Mucosa of descending colon (tissue), 3 donors: ENCODE data around the gene SLC14A1. TPM values are rescaled to one million over a fixed set of nuclear protein-coding genes. Genes with fewer than 3 reads are reported as not detected.
A peak's percentile ranks its signal among the peaks of the same experiment; 100 is the strongest.

Experiments used
- ATAC-seq: fragments of 200-7000 bp; cut with Tn5 transposase; one replicate; pipeline ENCODE4 v1.9.1; 2020; ENCODE audit warnings: mild to moderate bottlenecking, moderate library complexity
- DNase-seq, 3 donors: peaks; one replicate each; pipeline ENCODE4 v3.0.0-alpha.2; 2020
- H3K36me3 ChIP-seq: fragments of 200-600 bp; one replicate; pipeline ENCODE4 v1.8.0; 2021; ENCODE audit warnings: low read depth, mild to moderate bottlenecking
- H3K4me1 ChIP-seq: fragments of 200-600 bp; one replicate; pipeline ENCODE4 v1.8.0; 2021; ENCODE audit warnings: low read depth, mild to moderate bottlenecking
- H3K4me3 ChIP-seq: fragments of 200-600 bp; one replicate; pipeline ENCODE4 v1.8.0; 2021; ENCODE audit warnings: mild to moderate bottlenecking
- H3K9me3 ChIP-seq: fragments of 200-600 bp; one replicate; pipeline ENCODE4 v1.8.0; 2021; ENCODE audit warnings: mild to moderate bottlenecking
- CTCF ChIP-seq: fragments of 200-600 bp; IDR thresholded peaks from one replicate; pipeline ENCODE4 v1.8.0; 2022; ENCODE audit warnings: antibody characterized with exemption, mild to moderate bottlenecking
- intact Hi-C, 2 donors: fragments of 100-400 bp; cut with DNase I in 1 of 2; cut with micrococcal nuclease in 1 of 2; formaldehyde crosslinking; loops; one replicate each; pipeline versions ENCODE4 v1.11.0 to v1.11.1; 2022; cut with DNase I, micrococcal nuclease
- total RNA-seq, 3 donors: library from RNA; stranded (reverse); fragmentation: NEBNext Ultra II Directional in 2 of 3; extraction: Animal tissue kit (Norgen Biotek cat#: 25700) in 2 of 3; gene quantifications; one replicate each; pipeline versions ENCODE4 v1.2.1 to v1.2.4, GENCODE V29; 2021 to 2023
- donor health status: DM: no; HTN: no; CAD: no; lungs with moderate emphysema.
- donor health status: DM: no; HTN: no; CAD: no.
- donor health status: DM: no; HTN: yes; CAD: no.

SLC14A1 gene
- total RNA-seq, 3 donors from 2014 or later = 0.46 to 1.1 (median 1.1) TPM

DNA sequence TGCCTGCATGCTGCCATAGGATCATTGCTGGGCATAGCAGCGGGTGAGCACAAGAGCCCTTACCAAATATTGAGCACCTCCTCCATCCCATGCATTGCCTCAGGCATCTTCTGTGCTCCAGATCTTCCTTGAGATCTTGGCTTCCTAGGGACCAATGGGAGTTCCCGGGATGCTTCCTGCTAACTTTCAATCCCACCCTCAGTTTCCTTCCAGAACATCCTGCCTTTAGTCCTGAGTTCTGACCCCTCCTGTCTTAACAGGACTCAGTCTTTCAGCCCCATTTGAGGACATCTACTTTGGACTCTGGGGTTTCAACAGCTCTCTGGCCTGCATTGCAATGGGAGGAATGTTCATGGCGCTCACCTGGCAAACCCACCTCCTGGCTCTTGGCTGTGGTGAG is 15.3 kb downstream of the SLC14A1 start:
- Histone ChIP-seq H3K4me1 (no peaks in the 10 kb centered on the region), H3K9me3 (no peaks in the 10 kb centered on the region), H3K4me3 (no peak overlapping the region), H3K36me3 (no peaks in the 10 kb centered on the region)
- intact Hi-C loops = no loop called here
- TF ChIP-seq CTCF = no peak
- DNase-seq (no peak), ATAC-seq (no peak)

DNA sequence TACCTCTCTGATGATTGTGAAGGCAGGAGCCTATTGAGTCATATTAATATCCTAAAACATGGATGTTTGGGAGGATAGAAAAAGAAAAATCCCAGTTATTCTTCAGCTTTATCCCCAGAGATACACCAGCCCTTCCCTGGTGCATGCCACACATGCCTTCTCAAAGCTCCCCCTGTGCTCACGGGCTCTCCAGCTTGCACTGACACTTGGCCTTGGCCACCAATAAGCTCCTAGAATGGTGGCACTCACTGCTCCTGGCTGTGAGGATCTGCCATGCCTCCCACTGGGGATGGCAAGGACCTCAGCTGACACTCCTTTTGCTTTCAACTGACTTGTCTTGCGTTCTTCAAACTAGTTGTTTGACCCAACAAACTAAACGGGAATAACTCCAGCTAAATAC is 15.9 kb downstream of the SLC14A1 start:
- DNase-seq = no peak
- TF ChIP-seq CTCF = no peak

GRCh38 chr18:45741056-45741455 is 17.1 kb downstream of the SLC14A1 start:
- Histone ChIP-seq H3K9me3 (no peaks in the 10 kb centered on the region), H3K4me1 (no peaks in the 10 kb centered on the region), H3K36me3 (no peaks in the 10 kb centered on the region), H3K4me3 (no peak overlapping the region)
- no peak for DNase-seq
- no peak for ATAC-seq
- no peak for TF ChIP-seq CTCF
- intact Hi-C loops = no loop called here

More for the DNA sequence above, 15.9 kb downstream of the SLC14A1 start:
- intact Hi-C loops = no loop called here
- ATAC-seq = no peak
- no peak overlapping the region for H3K4me3 ChIP-seq
- no peaks in the 10 kb centered on the region for H3K9me3 ChIP-seq
- H3K36me3 ChIP-seq = no peaks in the 10 kb centered on the region
- no peaks in the 10 kb centered on the region for H3K4me1 ChIP-seq

- H3K4me1 ChIP-seq = no peaks in the 10 kb centered on the region
- DNase-seq (peak in 1 of 3 donors; percentile 10), ATAC-seq (peak; percentile 73)
- H3K4me3 ChIP-seq = no peak overlapping the region
- no peaks in the 10 kb centered on the region for H3K36me3 ChIP-seq
- no peak for TF ChIP-seq CTCF
- no peaks in the 10 kb centered on the region for H3K9me3 ChIP-seq
- intact Hi-C loops = no loop called here
Measured at GRCh38 chr18:45745817-45746461, 22.0 kb downstream of the SLC14A1 start.

GRCh38 chr18:45748501-45748900 is 24.5 kb downstream of the SLC14A1 start:
- H3K36me3 ChIP-seq = no peaks in the 10 kb centered on the region
- ATAC-seq = no peak
- intact Hi-C loops = no loop called here
- H3K9me3 ChIP-seq = no peaks in the 10 kb centered on the region
- no peak for TF ChIP-seq CTCF
- no peak overlapping the region for H3K4me3 ChIP-seq
- no peak for DNase-seq
- H3K4me1 ChIP-seq = no peaks in the 10 kb centered on the region
